Adipose tissue (tissue), 3 donors: ENCODE data around the gene TMEM19. TPM values are rescaled to one million over a fixed set of nuclear protein-coding genes. Genes with fewer than 3 reads are reported as not detected.
A peak's percentile ranks its signal among the peaks of the same experiment; 100 is the strongest.
"Not testable (repeated sequence)": the region's sequence is repeated elsewhere in the genome, so short reads cannot be mapped to it uniquely, and the experiment has no call there.

Experiments
- H3K27ac ChIP-seq: one replicate; pipeline ENCODE4 v1.5.1; 2013; ENCODE audit warnings: low read depth, low read length
- WGBS, 3 donors: extraction: QIAGEN DNeasy Blood & Tissue Kit; methylation state at CpG; one replicate each; pipeline ENCODE4 v1.1.7; 2013; 5-methylcytosine and 5-hydroxymethylcytosine counted together
- polyA plus RNA-seq, 3 donors: library from polyadenylated mRNA; stranded (reverse); fragments of 200-250 nt; gene quantifications; one replicate each; pipeline ENCODE4 v1.2.3, GENCODE V29; 2013
- donor health status: healthy with polysubstance abuse.
- donor health status: Bipolar disorder and iron deficiency.
- donor health status: healthy.

TMEM19 gene
- polyA plus RNA-seq, 3 donors, result 5.8 to 11.0 (median 8.0) TPM

GRCh38 chr12:71663561-71664410 lies 22.1 kb upstream of the TMEM19 start, which contains the start of the genes THAP2 and ZFC3H1:
Gene THAP2, plus strand, starts transcription at chr12:71664301. Its CDS starts 209 bp downstream, at chr12:71664510.
Gene ZFC3H1, minus strand, starts transcription at chr12:71663848. Its CDS starts 238 bp downstream, at chr12:71663610.
- H3K27ac ChIP-seq, result peak within 1 kb of the TSS; percentile 92
- 0 to 1% (median 0%) methylated on average over 53 to 57 of the region's 57 CpGs for WGBS, 3 donors

- peak overlapping the region; percentile 88 for H3K27ac ChIP-seq
- WGBS, 3 donors, result 0 to 1% (median 1%) methylated on average over 20 of the region's 20 CpGs
Measured at GRCh38 chr12:71664411-71665089, 21.3 kb upstream of the TMEM19 start.

GRCh38 chr12:71665090-71665463 lies 20.8 kb upstream of the TMEM19 start:
- H3K27ac ChIP-seq, result no peak overlapping the region
- 6 to 23% (median 18%) methylated on average over 4 of the region's 4 CpGs for WGBS, 3 donors

- no peak overlapping the region for H3K27ac ChIP-seq
- WGBS, 3 donors, result 95 to 99% (median 96%) methylated on average over 5 of the region's 5 CpGs
Measured at GRCh38 chr12:71666259-71666658, 19.6 kb upstream of the TMEM19 start.

- no peak overlapping the region for H3K27ac ChIP-seq
Measured at GRCh38 chr12:71671311-71671710, 14.6 kb upstream of the TMEM19 start.

GRCh38 chr12:71671816-71672215 lies 14.1 kb upstream of the TMEM19 start:
- 45 to 87% (median 86%) methylated on average over 1 of the region's 1 CpG for WGBS, 3 donors
- no peak overlapping the region for H3K27ac ChIP-seq

- WGBS, 3 donors, result 89 to 96% (median 92%) methylated on average over 1 of the region's 1 CpG
- H3K27ac ChIP-seq, result no peak overlapping the region
Measured at GRCh38 chr12:71682466-71682865, 3.4 kb upstream of the TMEM19 start.

- WGBS, 3 donors, result 92 to 95% (median 94%) methylated on average over 5 of the region's 5 CpGs
Measured at GRCh38 chr12:71683633-71684032, 2.2 kb upstream of the TMEM19 start.

GRCh38 chr12:71684081-71684480 lies 1.8 kb upstream of the TMEM19 start:
- WGBS, 3 donors, result 50 to 74% (median 51%) methylated on average over 5 of the region's 5 CpGs
- no peak overlapping the region for H3K27ac ChIP-seq

More at GRCh38 chr12:71683633-71684032, 2.2 kb upstream of the TMEM19 start:
- no peak overlapping the region for H3K27ac ChIP-seq

- WGBS, 3 donors, result 20 to 34% (median 28%) methylated on average over 19 of the region's 19 CpGs
Measured at GRCh38 chr12:71685312-71685906, 473 bp upstream of the TMEM19 start.

GRCh38 chr12:71686658-71687025 lies 760 bp downstream of the TMEM19 start:
- 8 to 12% (median 12%) methylated on average over 3 of the region's 3 CpGs for whole genome bisulfite sequencing, 3 donors
- H3K27ac ChIP-seq, result no peak overlapping the region

More at GRCh38 chr12:71685312-71685906, 473 bp upstream of the TMEM19 start:
- no peak overlapping the region for H3K27ac ChIP-seq

GRCh38 chr12:71687172-71687571 lies 1.3 kb downstream of the TMEM19 start:
- not testable (repeated sequence) for H3K27ac ChIP-seq
- WGBS, 3 donors, result 83 to 92% (median 86%) methylated on average over 11 of the region's 11 CpGs

GRCh38 chr12:71688961-71689570 lies 3.2 kb downstream of the TMEM19 start:
- 75 to 88% (median 83%) methylated on average over 5 of the region's 5 CpGs for WGBS, 3 donors

GRCh38 chr12:71691504-71692129 lies 5.7 kb downstream of the TMEM19 start:
- H3K27ac ChIP-seq, result no peak overlapping the region
- 40 to 94% (median 83%) methylated on average over 4 of the region's 4 CpGs for WGBS, 3 donors

More at GRCh38 chr12:71688961-71689570, 3.2 kb downstream of the TMEM19 start:
- no peak overlapping the region for H3K27ac ChIP-seq

GRCh38 chr12:71693126-71693525 lies 7.2 kb downstream of the TMEM19 start:
- no peak overlapping the region for H3K27ac ChIP-seq
- WGBS, 3 donors, result 96 to 98% (median 97%) methylated on average over 7 of the region's 7 CpGs

- 83 to 96% (median 96%) methylated on average over 5 of the region's 5 CpGs for WGBS, 3 donors
- H3K27ac ChIP-seq, result not testable (repeated sequence)
Measured at GRCh38 chr12:71693651-71694050, 7.8 kb downstream of the TMEM19 start.

GRCh38 chr12:71694099-71694820 lies 8.4 kb downstream of the TMEM19 start:
- H3K27ac ChIP-seq, result no peak overlapping the region
- WGBS, 3 donors, result 91 to 95% (median 95%) methylated on average over 1 of the region's 1 CpG

- H3K27ac ChIP-seq, result no peak overlapping the region
- 75 to 100% (median 94%) methylated on average over 1 of the region's 1 CpG for WGBS, 3 donors
Measured at GRCh38 chr12:71695782-71696181, 9.9 kb downstream of the TMEM19 start.
